Ectodermal cell (in vitro differentiated cells): Measurements from ENCODE around the gene CALB2. TPM values are rescaled to one million over a fixed set of nuclear protein-coding genes. Genes with fewer than 3 reads are reported as not detected.
"Not testable (repeated sequence)": the region's sequence is repeated elsewhere in the genome, so short reads cannot be mapped to it uniquely, and the experiment has no call there.

Source experiments
- H3K27ac ChIP-seq: 2 replicates; pipeline ENCODE4 v1.7.0; 2013; ENCODE audit warnings: mild to moderate bottlenecking, low read depth, low read length; ENCODE audit not compliant: insufficient read depth, poor library complexity, severe bottlenecking
- H3K27me3 ChIP-seq: 2 replicates; pipeline ENCODE4 v1.7.0; 2013; ENCODE audit warnings: mild to moderate bottlenecking, low read length; ENCODE audit not compliant: insufficient read depth, control insufficient read depth, poor library complexity, severe bottlenecking
- H3K36me3 ChIP-seq: one replicate; pipeline ENCODE4 v1.7.0; 2013; ENCODE audit warnings: low read length; ENCODE audit not compliant: control insufficient read depth, insufficient read depth
- H3K4me1 ChIP-seq: one replicate; pipeline ENCODE4 v1.7.0; 2013; ENCODE audit warnings: low read length; ENCODE audit not compliant: control insufficient read depth, insufficient read depth
- H3K4me3 ChIP-seq: 2 replicates; pipeline ENCODE4 v1.7.0; 2013; ENCODE audit warnings: low read depth, low read length, control low read depth; ENCODE audit not compliant: insufficient read depth
- H3K9me3 ChIP-seq: 2 replicates; pipeline ENCODE4 v1.7.0; 2013; ENCODE audit warnings: mild to moderate bottlenecking, low read length, moderate library complexity; ENCODE audit not compliant: control insufficient read depth
- WGBS, 2 experiments: methylation state at CpG; one replicate each; pipeline ENCODE4 v1.1.7; 2013; ENCODE audit warnings: missing lambda C conversion rate in 2 of 2; 5-methylcytosine and 5-hydroxymethylcytosine counted together
- polyA plus RNA-seq, 4 experiments: library from polyadenylated mRNA; stranded (reverse); fragments of 50-300 nt; gene quantifications; one replicate each; pipeline ENCODE4 v1.2.3, GENCODE V29; 2013

Gene CALB2
- 8.2 TPM for polyA plus RNA-seq (2013, experiment 1 of 4)
- 4.6 TPM for polyA plus RNA-seq (2013, experiment 2 of 4)
- 4.7 TPM for polyA plus RNA-seq (2013, experiment 3 of 4)
- 3.3 TPM for polyA plus RNA-seq (2013, experiment 4 of 4)

DNA sequence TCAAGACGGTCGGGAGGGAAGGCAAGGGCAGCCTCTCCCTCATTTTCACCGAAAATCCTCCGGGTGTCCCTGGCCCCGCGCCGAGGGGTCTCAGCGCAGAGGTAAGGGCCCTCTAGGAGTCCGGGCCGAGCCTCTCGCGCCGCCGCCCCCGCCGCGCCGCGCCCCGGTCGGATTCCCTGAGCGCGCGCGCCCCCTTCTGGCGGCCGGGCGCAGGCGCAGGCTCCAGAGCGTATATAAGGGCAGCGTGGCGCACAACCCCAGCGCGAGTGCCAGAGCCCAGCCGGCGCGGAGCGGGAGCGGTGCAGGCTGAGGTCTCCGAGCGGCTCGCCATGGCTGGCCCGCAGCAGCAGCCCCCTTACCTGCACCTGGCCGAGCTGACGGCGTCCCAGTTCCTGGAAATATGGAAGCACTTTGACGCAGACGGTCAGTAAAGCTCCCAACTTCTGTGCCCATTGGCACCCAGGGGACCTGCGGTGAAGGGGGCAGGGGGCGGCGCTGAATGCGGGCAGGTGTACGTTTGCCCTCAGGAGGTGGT lies at the start of gene CALB2:
CALB2 (plus strand) TSS at position 260 of the 535 bp plus-strand sequence; CDS start at position 330, 70 bp downstream.
- Histone ChIP-seq H3K4me3 (peak within 1 kb of the TSS; percentile 18), H3K36me3 (no peaks in the 10 kb centered on the region), H3K9me3 (no peaks in the 10 kb centered on the region), H3K27ac (no peak within 1 kb of the TSS), H3K27me3 (peaks cover 33% of the 10 kb centered on the region), H3K4me1 (no peaks in the 10 kb centered on the region)
- WGBS, 2 experiments = 4 to 5% methylated on average over 53 of the region's 53 CpGs

DNA sequence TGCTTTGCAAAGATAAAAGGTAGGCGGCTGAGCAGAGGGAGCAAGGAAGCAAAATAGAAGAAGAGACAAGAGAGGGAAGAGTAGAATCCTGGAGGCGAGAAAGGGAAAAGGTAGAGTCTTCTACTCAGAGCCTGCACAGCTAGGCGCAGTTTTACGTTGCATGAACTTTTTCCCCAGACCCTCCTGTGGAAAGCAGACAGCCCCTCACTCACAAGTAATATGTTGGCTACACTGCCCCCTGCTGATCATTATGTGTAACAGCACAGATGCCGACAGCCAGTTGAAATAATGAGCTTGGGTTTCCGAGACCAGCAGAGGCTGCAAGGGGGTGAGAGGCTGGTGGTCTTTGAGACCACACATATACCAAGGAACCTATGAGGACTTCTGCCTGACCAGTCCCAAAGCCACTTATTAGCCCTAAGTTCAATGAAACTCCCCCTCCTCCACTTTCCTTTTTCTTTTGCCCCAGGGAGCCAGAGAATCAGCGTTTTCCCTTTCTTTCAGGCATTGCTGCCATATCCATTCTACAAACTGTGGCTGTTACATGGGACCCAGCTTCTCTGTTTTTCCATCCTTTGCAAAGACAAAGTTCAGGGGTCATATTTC lies 46.9 kb upstream of the CALB2 start:
- no peaks in the 10 kb centered on the region for H3K27me3 ChIP-seq
- H3K27ac ChIP-seq = no peak overlapping the region
- H3K9me3 ChIP-seq = peaks cover 2% of the 10 kb centered on the region
- H3K36me3 ChIP-seq = no peaks in the 10 kb centered on the region
- H3K4me1 ChIP-seq = no peaks in the 10 kb centered on the region
- WGBS, 2 experiments = 43 to 48% methylated on average over 7 of the region's 7 CpGs
- no peak overlapping the region for H3K4me3 ChIP-seq

DNA sequence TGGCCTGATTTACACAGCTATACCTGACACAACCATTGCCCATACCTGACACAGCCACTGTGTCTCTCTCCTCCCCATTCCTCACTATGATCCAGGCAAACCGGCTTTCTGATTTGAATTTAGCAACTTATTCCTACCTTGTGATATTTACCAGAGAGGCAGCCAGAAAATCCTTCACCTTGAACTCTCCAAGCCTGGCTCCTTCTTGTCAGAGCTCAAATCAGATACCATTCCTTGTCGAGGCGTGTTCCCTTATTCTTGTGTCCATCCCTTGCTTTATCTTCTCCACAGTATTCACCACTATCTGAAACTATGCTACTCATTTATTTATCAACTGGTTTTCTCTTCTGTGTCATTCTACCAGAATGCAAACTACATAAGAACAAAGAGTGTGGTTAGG lies 44.9 kb upstream of the CALB2 start:
- H3K9me3 ChIP-seq, H3K36me3 ChIP-seq, H3K4me3 ChIP-seq, H3K4me1 ChIP-seq, H3K27me3 ChIP-seq, H3K27ac ChIP-seq: not testable (repeated sequence)
- WGBS, 2 experiments = 85 to 90% methylated on average over 3 of the region's 3 CpGs

- H3K27ac ChIP-seq = no peak overlapping the region
Observed at GRCh38 chr16:71315269-71315668, 43.3 kb upstream of the CALB2 start.

DNA sequence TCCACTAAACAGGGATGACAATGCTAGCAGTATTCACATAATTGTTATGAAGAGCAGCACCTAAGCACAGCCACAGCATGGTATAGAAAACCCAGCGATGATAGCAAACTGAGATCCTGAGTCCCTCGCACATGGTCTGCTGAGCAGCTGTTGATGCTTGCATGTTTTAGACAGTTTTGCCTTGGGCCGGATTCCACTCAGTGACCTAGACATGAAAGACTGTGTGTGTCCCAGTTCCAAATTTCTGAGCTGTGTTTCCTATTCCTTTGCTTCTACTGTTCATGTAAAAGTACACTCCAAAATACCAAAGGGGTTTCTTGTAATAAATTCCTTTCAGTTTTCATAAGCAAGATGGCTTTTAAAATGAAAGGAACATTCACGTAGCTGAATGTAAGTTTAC lies 38.5 kb upstream of the CALB2 start:
- H3K4me1 ChIP-seq = no peaks in the 10 kb centered on the region
- H3K9me3 ChIP-seq = peaks cover 2% of the 10 kb centered on the region
- H3K27ac ChIP-seq = no peak overlapping the region
- H3K27me3 ChIP-seq = no peaks in the 10 kb centered on the region
- H3K4me3 ChIP-seq = no peak overlapping the region
- 93 to 94% methylated on average over 4 of the region's 4 CpGs for WGBS, 2 experiments
- no peaks in the 10 kb centered on the region for H3K36me3 ChIP-seq

More at GRCh38 chr16:71315269-71315668, 43.3 kb upstream of the CALB2 start:
- no peaks in the 10 kb centered on the region for H3K36me3 ChIP-seq
- no peaks in the 10 kb centered on the region for H3K4me1 ChIP-seq
- no peak overlapping the region for H3K4me3 ChIP-seq
- 60 to 69% methylated on average over 3 of the region's 3 CpGs for WGBS, 2 experiments
- H3K27me3 ChIP-seq = no peaks in the 10 kb centered on the region
- H3K9me3 ChIP-seq = peaks cover 2% of the 10 kb centered on the region

- no peaks in the 10 kb centered on the region for H3K27me3 ChIP-seq
- H3K36me3 ChIP-seq = no peaks in the 10 kb centered on the region
- H3K4me1 ChIP-seq = no peaks in the 10 kb centered on the region
- H3K9me3 ChIP-seq = no peaks in the 10 kb centered on the region
- no peak overlapping the region for H3K27ac ChIP-seq
- H3K4me3 ChIP-seq = no peak overlapping the region
Observed at GRCh38 chr16:71327720-71328119, 30.8 kb upstream of the CALB2 start.

GRCh38 chr16:71328151-71328550 lies 30.4 kb upstream of the CALB2 start:
- Histone ChIP-seq H3K4me3 (no peak overlapping the region), H3K36me3 (no peaks in the 10 kb centered on the region), H3K27me3 (no peaks in the 10 kb centered on the region), H3K9me3 (no peaks in the 10 kb centered on the region), H3K27ac (no peak overlapping the region), H3K4me1 (no peaks in the 10 kb centered on the region)
- 87 to 94% methylated on average over 3 of the region's 3 CpGs for WGBS, 2 experiments

DNA sequence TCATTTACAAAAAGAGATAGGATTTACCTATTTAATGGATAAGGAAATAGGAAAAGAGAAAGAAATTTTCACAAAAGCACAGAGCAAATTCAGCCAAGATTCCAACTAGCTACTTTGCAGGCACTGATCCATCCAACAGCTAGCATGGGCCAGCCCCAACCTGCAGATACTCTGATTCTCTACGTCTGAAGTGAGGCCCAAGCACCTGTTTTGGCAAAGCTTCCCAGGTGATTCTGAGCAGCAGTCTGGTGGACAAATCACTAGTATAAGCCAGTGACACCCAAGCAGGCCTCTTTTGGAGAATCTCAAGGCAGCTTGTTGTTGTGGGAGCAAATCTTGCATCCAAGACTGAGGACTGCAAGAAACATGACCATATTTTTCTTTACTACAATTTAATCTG lies 20.9 kb upstream of the CALB2 start:
- no peaks in the 10 kb centered on the region for H3K36me3 ChIP-seq
- 81 to 85% methylated on average over 1 of the region's 1 CpG for WGBS, 2 experiments
- H3K4me3 ChIP-seq = no peak overlapping the region
- no peaks in the 10 kb centered on the region for H3K27me3 ChIP-seq
- H3K4me1 ChIP-seq = no peaks in the 10 kb centered on the region
- H3K9me3 ChIP-seq = no peaks in the 10 kb centered on the region
- no peak overlapping the region for H3K27ac ChIP-seq

DNA sequence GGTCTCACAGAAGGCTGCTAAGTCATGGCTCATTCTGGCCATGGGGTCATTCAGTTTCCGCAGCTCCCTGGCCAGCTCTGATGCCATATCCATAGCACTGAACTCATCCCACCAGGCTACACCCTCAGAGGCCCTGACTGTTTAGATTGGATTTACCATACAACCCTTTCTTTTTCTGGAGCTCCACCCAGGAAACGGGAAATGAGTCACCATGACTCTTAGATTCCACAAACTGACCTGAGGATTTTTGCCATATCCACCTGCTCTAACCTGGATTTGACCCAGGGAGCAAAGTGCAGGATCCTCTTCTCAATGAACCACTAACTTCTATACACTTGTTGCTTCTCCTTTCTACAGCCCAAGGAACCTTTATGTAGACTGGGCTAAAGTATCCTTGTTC lies 20.3 kb upstream of the CALB2 start:
- H3K4me1 ChIP-seq = no peaks in the 10 kb centered on the region
- WGBS, 2 experiments = 85 to 89% methylated on average over 2 of the region's 2 CpGs
- no peaks in the 10 kb centered on the region for H3K36me3 ChIP-seq
- H3K27me3 ChIP-seq = no peaks in the 10 kb centered on the region
- H3K27ac ChIP-seq = no peak overlapping the region
- no peaks in the 10 kb centered on the region for H3K9me3 ChIP-seq
- H3K4me3 ChIP-seq = no peak overlapping the region

GRCh38 chr16:71338632-71339031 lies 19.9 kb upstream of the CALB2 start:
- H3K4me3 ChIP-seq = no peak overlapping the region
- no peaks in the 10 kb centered on the region for H3K9me3 ChIP-seq
- no peaks in the 10 kb centered on the region for H3K4me1 ChIP-seq
- H3K27ac ChIP-seq = no peak overlapping the region
- H3K27me3 ChIP-seq = no peaks in the 10 kb centered on the region
- WGBS, 2 experiments = 90 to 100% methylated on average over 1 of the region's 1 CpG
- H3K36me3 ChIP-seq = no peaks in the 10 kb centered on the region
